GOT3 (cell line): Measurements from ENCODE around the gene KIF1A.

Experiments
- DNase-seq: peaks from one replicate; lab custom pipeline; 2025; ENCODE audit warnings: mixed read lengths; lab: John Stamatoyannopoulos, UW

KIF1A gene

DNA sequence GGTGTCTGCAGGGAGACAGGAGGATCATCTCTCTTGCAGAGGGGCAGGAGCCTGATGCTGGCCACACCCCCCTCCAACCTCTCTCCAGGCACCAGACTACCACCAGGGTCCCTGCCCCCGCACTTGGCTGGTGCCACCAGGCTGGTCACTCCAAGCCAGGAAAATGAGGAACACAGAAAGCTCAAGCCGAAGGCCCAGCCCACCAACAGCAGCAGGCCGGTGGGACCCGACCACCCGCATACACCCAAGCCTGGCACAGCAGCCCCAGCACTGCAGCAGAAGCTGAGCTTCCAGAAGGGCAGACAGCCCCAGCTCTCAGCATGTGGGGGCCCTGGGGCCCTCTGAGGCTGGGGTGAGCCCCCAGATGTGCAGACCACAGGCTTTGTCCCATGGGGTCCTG lies 52.7 kb downstream of the KIF1A start:
- no peak for DNase-seq

DNA sequence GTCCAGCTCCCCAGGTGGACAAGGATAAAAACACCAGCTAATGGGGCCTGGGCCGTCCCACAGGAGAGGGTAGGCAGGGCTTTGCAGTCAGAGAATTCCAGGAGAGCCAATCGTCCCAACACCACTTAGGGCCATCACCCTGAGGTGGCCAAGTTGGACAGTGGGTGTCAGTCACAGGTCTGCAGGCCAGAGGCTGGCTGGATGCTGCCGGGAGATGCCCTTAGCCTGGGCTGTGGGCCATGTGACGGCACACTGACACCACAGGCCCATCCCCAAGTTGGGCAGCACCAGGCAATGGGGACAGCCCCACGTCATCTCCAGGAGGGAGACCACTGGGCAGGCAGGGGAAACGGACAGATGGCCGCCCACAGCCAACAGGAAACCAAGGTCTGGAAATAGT lies 53.9 kb downstream of the KIF1A start:
- no peak for DNase-seq

DNA sequence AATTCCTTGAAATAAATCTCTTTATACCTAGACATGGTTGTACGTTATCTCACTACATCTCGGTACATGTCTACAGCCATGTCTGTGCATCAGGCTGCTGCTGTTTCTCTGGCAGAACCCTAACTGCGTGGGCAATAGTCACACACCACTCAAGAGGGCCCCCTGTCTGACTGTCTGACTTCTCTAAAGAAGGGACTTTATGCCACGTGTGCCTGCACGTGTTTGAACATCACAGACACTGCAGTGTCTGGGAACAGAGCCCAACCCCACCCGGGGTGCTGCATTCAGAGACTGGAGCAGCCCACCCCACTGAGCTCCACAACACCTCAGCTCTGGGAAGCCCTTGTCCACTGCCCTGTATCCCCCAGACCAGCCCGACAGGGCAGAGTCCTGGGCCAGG lies 55.0 kb downstream of the KIF1A start:
- no peak for DNase-seq

DNA sequence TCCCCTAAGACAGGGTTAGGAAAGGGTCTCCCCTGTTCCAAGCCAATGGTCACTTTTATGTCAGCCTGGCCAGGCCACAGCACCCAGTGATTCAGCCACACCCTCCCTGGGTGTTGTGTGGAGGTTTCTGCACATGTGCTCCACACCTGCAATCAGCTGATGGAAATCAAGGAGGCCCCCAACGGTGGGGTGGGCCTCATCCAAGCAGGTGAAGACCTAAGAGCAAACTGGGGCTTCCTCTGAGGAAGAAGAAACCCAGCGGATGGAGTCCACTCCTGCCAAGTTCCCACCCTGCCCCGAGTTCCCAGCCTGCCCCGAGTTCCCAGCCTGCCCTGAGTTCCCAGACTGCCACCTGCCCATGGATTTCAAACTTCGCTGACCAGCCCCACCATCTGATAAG lies 55.4 kb downstream of the KIF1A start:
- no peak for DNase-seq

DNA sequence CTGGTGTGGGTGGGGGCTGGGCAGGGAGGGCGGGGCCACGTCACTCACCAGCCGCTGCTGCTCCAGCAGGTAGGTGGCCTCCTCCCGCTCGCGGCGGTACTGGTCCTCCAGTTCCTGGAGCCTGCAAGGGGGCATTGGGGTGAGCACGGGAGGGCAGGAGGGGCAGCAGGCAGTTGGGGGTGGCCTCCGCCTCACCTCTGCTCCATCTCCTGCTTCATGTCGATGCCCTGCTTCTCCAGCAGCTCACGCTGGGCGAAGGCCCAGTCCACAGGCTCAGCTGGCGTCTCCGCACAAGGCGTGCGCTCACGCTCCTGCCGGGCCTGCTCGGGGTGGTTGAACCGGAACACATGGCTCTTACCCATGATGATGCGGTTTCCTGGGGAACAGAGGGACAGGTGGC lies 57.0 kb downstream of the KIF1A start:
- DNase-seq = no peak

DNA sequence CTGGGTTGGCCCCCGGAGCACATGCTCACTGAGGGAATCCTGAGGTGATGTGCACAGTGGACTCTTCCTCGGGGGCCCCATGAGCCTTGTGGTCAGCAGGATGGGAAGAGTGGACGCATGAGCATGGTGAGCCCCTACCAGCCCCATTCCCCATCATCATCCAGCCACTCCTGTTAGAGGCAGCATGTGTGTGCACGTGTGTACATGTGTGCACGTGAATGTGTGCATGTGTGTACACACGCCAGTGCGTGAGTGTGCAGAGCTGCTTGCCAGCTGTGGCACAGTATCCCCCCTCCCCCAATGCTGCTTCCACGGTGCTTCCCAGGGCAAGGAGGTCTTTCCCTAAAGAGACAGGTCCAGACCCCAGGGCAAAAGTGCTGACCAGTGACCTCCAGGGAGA lies 57.8 kb downstream of the KIF1A start:
- no peak for DNase-seq

DNA sequence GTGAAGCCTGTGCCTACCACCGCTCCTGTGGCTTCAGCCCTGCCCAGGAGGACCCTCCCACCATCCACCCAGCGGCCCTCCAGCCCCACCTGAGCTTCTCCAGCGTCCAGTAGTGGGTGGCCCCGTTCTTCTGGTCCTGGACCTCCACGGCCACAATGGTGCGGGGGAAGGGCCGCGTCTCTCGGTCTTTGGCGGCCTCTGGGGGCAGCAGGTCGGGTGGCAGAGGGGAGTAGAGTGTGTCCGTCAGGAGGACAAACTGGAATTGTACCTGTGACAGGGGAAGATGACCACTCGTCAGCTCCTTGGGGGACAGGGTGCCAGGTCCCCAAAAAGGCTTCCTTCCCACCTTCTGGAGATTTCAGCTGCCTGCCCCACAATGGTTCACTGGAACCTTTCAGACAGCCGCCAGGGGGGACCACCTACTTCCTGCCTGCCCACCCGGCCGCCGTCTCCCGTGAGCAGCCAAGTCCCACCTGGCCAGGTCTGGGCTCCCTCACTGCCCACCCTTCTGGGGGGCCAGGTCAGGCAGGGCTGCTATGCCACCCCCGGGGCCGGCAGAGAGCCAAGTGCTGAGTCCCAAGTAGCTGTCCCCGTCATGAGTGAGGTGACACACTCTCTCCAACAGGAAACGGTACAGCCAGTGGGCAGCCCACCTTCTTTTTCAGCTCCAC lies 59.3 kb downstream of the KIF1A start:
- no peak for DNase-seq

DNA sequence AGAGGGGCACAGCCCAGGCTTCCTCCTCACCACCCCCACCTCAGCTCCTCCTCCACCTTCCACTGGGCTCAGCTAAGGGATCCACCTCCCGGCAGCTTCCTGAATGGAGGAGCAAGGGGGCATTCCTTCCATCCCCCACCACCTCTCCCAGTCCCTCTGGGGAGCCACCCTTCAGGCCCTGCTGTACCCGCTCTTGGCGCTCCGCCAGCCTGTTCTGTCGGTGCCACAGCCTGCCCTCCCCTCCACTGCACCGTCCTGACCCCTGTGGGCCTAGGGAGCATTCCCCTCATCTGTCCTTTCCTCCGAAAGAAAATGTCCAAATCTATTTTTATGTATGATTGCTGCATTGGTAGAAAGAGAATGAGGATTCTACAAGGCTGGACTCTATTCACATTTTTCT lies 59.9 kb downstream of the KIF1A start:
- DNase-seq = no peak

DNA sequence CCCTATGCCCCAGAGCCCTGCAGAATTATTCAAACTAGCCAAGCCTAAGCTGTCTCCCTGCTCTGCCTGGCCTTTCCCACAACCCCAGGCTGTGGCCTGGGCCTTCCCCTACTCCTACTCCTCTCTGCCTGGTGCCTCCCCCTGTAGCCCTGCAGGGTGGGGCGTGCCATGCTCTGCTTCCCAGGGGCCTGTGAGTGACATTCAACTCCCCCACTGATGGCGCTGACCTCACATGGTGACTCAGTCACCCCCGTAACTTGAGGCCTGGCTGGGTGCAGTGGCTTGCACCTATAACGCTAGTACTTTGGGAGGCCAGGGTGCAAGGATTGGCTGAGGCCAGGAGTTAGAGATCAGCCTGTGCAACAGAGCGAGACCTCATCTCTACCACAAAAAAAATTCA lies 60.6 kb downstream of the KIF1A start:
- no peak for DNase-seq

DNA sequence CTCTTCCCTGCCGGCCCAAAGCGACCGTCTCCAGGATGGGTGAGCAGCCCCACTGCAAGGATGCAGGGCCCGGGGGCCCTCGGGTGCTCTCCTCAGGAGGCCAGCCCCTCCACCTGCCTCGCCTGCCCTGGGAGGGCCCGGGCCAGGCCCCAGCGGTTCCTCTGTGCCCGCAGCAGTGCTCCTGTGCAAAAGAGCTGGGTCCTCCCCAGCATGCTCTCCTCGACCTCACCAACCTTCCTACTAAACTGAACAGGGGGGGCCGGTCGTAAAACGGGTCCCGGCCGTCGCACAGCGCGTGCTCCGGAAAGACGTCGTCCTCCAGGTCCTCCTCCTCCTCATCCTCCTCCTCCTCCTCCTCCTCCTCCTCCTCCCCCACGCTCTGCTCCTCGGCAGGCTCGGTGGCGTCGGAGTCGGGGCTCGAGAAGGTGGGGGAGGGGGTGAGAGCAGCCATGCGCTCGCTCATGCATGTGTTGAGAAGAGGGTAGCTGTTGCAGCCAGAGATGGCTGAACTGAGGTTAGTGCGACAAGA lies 62.9 kb downstream of the KIF1A start:
- no peak for DNase-seq

DNA sequence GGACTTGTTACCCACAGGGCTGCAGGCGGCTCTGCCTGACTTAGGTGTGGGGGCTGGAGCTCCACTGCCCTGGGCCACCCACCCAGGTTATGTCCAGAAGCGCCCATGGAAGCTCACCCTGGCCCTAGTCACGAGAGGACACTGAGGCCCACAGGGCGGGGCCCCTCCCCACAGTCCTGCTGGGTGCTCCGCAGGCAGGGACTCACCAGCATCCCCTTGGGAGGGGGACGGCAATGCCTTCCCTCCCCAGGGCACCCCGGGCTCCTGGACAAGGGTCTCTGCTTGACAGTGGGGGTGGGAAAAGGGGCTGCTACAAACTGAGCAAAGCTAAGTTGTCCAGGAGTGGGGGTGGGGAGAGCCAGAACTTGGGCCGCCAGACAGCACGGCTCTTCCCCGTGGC lies 67.8 kb downstream of the KIF1A start:
- DNase-seq = no peak

DNA sequence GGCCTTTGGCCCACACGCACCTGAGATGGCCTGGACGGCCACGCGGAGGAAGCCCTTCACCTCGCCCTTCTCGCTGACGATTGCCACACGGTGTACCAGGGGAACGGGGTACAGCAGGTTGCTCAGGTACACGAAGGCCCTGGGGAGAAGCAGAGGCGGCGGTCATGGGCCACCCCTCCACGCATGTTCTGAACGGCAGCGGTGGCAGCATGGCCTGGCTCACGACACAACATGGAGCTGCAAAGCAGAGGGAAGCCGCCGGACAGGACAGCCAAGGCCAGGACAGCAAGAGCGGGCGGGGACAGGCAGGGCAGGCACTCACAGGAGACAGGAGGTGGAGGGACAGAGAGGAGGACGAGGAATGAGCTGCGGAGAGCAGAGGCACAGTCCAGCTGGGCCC lies 69.6 kb downstream of the KIF1A start:
- DNase-seq = no peak

DNA sequence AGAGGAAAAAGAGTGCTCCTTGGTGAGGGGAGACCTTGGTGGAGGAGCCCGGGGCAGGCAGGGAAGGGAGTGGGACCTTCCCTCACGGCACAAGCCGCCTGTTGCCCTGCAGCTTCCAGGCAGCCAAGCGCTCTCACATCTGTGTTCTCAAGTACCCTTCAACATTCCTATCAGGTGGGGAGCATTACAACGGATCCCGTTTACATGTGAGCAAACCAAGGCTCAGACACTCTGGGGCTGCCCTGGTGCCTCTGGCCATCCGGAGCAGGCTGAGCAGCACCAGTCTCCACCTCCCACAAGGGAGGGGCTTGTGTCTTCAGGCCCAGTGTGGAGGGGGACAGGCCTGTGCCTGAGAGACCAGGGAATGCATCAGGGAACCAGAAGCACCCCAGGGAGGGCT lies 70.5 kb downstream of the KIF1A start:
- DNase-seq = no peak

DNA sequence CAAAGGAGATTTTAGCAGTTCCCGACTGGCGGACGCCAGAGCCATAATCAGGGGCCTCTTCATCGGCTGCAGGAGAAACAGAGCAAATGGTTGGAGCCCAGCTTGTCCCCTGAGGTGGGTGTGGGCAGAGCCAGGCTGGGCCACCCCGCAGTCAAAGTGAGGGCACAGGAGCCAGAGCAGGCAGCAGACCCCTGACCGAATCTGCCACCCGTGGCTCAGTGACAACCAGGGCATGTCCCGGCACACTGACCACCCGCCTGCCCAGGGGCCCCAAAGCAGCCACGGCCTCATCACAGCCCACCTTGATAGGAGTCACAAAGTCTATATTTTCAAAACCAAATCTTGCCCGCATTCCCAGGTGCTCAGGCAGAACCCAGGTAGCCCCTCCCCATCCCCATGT lies 72.8 kb downstream of the KIF1A start:
- DNase-seq = no peak

DNA sequence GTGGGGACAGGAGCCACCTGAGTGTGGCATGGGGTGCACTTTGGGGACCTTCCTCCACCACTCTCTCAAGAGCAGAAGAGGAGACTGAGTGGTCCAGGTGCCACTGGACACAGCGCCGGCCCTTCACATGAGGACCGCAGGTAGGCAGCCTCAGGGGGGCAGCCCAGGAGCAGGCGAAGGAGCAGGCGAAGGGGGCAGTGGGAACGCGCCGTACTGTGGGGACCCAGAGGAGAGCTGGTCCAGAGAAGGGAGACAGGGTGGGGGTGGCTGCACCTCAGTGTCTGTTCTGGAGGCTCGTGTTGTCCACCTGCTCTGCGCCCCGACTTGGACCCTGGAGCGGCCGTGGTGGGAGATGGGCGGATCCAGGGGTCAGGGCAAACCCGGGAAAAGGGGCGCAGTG lies 73.3 kb downstream of the KIF1A start:
- DNase-seq = no peak

DNA sequence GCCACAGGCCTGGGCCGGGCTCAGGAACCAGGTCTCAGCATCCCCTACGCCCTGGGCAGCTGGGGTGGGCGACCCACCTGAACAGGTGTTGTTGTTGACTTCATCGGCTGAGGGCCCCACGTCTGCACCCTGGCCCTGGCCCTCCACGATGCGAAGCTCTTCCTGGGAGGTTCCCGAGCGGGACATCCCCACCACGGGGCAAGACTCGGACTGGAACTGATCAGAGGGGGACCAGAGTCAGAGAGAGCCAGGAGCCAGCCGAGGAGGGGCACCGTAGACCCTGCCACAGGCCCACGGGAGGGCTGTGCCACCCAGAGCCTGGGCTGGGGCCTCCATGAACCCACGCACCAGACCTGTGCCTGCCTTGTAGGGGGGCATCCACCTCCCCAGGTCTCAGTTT lies 74.1 kb downstream of the KIF1A start:
- no peak for DNase-seq

DNA sequence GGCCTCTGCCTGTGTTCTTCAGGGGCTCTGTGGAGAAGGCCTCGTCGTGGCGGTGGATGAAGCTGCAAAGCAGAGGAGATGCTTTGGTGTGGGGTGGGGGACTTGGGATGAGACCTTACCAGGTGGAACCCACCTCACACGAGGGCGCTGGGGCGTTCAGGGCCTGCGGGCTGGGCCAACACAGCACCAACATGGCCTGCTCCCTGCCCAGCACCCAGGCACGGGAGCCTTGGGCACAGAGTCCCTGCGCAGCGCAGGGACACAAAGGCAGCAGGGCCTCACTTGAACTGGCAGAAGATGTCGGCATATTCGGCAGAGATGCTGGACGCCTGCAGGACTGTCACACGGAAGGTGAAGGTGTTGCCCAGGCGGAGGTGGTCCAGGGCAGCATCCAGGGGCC lies 74.6 kb downstream of the KIF1A start:
- DNase-seq = no peak

DNA sequence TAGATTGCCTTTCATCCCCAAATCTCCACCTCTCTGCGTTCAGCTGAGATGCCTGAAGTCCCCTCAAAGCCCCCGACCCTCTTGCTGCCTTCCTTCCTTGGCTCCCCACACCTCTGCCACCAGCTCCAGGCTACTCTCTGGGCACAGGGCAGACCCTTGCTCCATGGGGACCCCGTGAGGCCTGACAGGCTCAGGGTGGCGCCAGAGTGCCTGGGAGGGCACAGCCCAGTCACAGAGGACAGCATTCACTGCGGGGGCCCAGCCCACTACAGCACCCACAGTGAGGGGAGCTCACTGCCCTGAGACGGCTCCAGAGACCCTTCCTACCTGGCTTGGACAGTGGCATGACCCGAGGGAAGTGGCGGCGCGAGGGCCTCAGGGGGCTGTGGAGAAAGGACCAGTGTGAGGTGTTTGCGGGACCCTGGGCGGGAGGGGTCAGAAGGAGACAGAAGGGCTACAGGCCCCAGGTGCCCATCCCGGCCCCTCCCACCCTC lies 77.4 kb downstream of the KIF1A start:
- no peak for DNase-seq

DNA sequence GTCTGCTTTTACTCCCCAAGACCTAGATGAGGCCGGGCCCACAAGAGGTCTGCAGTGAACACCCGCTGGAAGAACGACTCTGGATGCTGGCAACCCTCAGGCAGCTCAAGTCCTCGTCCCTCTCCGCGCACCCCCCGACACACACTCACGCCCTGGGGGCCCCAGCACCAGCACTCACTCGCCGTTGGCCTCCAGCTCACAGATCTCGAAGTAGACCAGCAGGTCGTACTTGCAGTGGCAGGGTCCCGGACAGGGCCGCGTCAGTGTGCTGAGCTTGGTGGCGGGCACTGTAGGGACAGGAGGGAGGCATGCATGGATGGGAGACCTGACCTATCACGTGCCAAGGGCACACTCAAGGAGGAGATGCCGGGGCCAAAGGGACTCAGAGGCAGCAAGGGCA lies 78.9 kb downstream of the KIF1A start:
- DNase-seq = no peak

DNA sequence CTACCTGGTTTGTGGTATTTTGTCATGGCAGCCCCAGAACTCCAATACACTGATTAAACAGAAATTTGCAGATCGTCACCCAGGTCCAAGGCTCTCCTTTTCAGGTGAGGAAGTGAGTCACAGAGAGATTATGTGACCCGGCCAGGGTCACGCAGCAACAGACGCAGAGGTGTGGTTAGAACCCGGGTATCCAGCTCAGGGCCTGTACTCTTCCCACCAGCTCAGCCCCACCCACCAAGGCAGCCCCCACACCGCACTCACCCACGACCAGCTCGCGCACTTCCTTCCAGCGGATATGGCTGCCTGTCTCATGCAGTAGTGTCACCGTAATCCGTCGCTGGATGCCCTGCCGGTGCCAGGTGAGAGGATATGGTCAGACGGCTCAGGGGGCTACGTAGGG lies 80.2 kb downstream of the KIF1A start:
- DNase-seq = no peak

DNA sequence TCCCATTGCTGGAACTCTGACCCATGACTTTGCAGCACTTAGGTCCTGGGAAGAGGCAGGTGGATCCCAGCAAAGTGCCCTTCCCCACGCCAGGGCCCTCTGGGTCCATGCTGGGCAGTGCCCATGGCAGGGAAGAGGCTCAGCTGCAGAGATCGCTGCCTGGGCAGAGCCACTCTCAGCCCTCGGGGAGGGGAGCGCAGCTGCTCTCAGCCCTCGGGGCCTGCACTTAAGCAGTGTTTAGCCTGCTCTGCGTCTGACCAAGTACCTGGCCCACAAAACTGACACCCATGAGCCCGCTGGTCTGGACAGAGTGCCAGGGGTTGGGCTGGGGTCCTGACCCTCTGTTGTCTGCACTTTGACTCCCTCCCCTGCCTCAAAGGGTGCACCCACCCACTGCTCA lies 82.1 kb downstream of the KIF1A start:
- DNase-seq = no peak

DNA sequence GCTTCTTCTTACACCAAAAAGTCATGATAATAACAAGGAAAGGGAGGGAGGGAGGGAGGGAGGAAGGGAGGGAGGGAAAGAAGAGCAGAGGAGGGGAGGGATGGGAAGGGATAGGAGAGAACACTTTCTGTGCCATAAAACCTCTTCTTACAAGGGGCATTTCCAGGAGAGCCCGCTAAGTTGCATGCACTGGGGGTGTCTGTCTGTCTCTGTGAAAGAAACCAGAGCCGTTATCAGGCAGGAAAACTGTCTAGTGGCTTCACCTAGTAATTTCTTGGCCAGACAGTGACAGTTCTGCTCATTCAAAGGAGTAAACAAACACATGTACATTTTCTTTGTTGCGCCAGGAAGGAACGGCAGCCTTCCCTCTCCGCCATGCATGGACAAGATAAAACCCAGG lies 82.5 kb downstream of the KIF1A start:
- DNase-seq = no peak

DNA sequence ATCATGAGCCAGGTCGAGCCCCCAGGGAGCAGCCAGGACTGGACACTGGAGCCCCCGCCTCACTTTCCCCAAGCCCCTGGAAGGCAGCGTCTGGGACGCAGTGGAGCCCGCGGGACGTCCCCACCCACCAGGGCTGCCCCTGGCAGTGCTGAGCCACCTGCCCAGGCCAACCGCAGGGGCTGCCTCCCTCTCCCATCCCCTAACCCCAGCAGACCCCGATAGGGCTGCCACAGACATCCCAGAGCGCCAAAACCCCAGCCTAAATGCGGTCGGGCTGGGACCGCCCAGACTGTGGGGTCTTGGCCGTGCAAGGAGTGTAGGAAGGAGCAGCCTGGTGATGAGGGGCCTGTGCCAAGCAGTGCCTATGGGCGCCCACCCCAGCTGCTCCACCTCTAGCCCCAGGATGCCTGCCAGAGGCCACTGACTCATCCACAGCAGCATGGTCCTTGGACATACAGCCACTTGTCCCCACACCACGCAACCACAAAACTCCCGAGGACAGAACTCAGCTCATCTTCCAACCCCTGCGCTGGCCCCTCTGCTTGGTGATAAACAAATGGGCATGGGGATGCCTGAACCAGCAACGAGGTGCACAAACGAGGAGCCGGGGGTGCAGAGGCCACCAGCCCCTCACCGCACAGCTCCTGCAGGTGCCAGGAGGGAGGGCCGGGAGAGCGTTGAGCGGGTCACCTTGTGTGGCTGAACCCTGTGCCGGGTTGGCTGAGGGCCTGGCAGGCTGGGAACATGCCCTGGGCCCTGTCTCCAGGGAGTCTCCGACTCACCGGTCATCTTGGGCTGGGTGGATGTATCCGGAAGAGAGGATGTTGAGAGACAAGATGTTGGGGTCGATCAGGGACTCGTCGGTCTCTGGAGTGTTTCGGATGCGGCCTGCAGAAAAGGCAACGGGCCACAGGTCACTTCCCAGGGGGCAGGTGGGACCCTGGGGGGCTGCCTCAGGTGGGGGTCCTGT lies 83.5 kb downstream of the KIF1A start:
- DNase-seq = no peak
